NCI-H748 treated with DMSO at 0.1 percent for 48 hours (cell line): ENCODE data around the gene MAD1L1.
A peak's percentile ranks its signal among the peaks of the same experiment; 100 is the strongest.
"Not testable (repeated sequence)": the region's sequence is repeated elsewhere in the genome, so short reads cannot be mapped to it uniquely, and the experiment has no call there.

Experiments used
- DNase-seq: peaks from one replicate; lab custom pipeline; 2025; lab: John Stamatoyannopoulos, UW

The MAD1L1 gene

GRCh38 chr7:1971946-1972654 is 260.6 kb downstream of the MAD1L1 start:
- no peak for DNase-seq

DNA sequence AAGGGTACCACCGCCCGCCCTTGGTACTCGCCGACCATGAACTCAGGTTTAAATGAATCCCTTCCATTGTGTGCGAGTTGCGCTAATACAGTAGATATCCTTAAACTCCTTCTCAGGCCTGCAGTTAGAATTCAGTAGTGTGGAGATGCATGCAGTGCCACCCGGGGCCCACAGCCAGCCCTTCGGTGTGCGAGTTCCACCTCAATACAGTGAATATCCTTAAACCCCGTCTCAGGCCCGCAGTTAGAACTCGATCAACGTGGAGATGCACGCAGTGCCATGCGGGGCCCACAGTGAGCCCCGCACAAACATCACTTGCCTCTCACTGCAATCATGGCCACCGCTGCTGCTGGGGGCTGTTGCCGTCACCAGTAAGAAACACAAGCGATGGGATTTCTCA is 261.9 kb downstream of the MAD1L1 start:
- no peak for DNase-seq

DNA sequence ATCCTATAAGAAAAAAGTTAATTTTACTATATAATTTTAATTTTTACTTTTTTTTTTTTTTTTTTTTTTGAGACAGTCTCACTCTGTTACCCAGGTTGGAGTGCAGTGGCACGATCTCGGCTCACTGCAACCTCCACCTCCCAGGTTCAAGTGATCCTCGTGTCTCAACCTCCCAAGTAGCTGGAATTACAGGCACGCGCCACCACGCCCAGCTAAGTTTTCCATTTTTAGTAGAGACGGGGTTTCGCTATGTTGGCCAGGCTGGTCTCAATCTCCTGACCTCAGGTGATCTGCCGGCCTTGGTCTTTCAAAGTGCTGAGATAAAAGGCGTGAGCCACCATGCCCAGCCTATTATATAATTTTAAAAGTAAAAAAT is 262.5 kb downstream of the MAD1L1 start:
- not testable (repeated sequence) for DNase-seq

DNA sequence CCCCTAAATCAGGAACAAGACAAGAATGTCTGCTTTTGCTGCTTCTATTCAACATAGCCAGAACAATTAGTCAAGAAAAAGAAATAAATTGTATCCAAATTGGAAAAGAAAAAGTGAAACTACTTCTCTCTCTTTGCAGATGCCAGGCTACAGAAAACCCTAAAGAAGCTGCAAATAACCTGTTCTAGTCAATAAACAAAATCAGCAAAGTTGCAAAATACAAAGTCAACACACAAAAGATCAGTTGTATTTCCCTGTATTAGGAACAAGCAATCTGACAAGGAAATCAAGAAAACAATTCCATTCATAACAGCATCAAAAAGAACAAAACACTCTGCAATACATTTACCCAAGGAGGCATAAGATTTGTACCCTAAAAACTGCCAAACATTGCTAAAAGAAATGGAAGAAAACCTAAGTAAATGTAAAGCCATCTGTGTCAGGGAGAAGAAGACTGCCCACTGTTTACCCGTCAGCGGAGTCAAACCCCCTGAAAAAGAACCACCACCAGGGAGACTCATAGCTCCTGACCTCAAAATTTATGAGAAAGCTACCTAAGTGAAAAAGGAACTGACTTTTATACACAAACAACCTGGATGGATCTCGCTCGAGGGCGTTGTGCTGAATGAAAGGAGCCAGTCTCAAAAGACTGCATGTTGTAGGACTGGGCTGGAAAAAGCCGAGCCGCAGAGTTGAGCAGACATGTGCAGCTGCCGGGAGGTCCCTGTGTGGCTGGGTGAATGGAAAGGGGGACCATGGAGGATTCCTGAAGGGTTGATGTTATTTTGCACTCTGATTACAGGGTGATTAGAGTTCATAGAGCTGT is 263.1 kb downstream of the MAD1L1 start:
- no peak for DNase-seq

DNA sequence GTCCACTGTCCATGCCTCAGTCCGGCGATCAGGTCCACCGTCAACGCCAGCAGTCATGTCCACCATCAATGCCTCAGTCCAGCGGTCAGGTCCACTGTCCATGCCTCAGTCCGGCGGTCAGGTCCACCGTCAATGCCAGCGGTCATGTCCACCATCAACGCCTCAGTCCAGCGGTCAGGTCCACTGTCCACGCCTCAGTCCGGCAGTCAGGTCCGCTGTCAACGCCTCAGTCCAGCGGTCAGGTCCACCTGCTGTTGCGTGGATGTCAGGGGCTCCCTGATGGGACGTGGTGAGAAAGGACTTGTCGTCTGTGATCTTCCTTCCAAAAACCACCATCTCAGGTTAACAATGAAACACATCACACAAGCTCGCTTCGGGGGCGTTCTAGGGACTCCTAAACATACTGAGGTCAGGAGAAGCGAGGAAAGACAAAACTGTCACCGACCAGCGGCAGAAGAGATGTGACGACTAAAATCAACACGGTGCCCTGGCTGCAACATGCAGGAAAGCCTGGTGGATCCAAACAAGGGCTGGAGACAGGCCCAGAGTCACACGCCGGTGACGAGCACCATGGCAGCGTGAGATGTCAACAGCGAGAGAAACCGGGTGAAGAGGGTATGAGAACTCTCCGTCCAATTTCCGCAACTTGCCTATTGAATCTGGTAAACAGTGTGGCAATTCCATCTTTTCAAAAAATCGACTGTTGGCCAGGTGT is 264.2 kb downstream of the MAD1L1 start:
- no peak for DNase-seq

- DNase-seq = no peak
Measured at GRCh38 chr7:1967512-1968396, 265.0 kb downstream of the MAD1L1 start.

DNA sequence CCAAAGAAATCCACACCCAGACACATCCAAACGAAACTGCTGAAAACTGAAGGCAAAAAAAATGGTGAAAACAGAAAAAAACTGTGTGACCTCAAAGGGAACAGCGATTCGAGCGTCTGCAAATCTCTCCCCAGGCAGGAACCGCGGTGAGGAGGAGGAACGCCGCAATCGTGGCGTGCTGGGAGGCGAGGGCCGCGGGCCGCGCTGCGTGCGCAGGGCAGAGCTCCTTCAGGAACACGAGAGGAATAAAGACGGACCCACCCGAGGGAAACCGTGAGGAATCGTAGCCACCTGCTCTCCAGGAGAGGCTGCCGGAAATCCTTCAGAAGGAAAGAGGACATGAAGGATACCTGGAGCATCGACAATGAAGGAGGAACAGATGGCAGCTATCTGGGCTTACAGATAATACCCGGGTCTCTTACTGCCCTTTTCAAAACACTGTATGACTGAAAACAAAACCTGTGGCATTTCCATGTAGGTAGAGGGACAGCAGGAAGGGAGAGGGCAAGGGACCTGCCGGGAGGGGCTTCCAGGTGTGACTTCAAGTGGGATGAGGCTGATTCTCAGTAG is 266.0 kb downstream of the MAD1L1 start:
- DNase-seq = no peak

- no peak for DNase-seq
Measured at GRCh38 chr7:1965579-1966294, 267.0 kb downstream of the MAD1L1 start.

DNA sequence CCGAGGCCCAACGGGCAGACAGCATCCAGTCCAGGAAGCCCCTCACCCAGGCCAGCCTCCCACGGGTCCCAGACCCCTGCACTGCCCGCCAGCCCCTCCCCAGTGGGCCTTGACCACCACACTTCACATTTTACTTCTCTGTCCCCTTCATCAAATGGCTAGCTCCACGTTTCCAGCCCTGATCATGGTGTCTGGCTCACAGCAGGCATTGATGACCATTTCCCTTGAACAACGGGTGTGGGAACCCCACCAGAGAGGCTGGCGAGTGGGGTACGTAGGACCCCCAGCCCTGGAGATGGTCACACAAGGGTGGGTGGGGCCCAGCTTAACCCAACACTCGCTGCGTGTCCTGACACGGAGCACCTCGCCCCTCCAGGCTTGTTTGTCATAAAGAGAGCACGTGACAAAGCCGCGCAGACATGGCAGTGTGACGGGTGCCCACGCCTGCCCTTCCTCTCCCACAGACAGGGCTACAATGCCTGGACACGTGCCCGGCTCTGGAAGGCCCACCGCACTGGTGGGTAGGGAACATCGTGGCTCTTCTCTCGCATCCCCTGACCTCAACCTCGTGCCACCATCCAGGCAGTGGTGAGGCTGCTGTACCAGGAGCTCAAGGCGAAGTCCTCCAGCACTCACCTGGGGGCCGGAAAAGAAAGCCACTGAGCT is 267.7 kb downstream of the MAD1L1 start:
- no peak for DNase-seq

DNA sequence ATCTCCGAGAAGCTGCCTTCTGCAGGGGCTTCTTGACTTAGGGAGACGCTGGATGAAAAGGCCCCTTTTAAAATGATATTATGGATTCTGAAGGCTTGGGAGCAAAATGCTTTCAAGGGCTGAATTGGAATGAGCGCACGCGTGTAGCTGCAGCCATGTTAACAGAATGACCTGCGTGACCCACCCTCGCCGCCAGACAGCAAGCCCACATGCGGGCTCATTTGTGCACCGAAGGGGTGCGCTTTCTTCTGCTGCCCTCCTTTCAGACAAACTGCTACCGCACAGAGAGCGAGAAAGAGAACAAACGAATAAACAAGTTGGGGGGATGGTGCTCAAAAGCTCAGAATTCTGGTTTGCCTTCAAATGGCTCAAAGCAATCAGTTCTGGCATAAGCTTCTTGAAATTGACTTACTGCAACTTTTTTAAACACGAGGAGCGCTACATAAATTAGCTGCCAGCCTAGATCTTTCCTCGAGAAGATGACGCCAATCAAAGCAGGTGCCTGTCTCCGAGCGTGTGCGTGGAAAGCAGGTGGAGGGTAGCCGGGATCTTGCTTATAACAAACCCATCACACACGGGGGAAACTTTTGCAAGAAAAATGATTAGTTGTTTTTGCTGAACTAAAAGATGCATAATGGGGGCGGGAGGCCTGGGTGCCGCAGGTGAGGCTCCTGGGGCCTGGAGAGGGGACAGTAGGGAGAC is 268.4 kb downstream of the MAD1L1 start:
- DNase-seq = no peak

DNA sequence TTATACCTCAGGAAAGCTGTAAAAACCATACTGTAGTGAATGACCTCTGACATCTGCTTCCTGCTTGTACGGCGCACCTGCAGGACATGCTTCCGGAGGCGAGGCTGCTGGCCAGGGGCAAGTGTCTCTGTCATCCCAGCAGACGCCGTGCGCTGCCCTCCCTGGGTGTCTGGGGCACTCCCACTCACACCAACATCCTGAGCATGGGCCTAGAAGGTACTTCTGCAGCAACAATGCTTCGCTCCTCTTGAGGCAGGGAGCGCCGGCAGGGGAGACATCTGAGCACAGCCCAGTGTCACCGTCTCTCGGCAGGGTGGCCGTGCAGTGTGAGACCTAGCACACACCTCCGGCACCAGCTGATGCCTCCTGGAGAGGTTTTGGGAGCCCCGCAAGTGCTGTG is 269.2 kb downstream of the MAD1L1 start:
- DNase-seq = peak; percentile 13

DNA sequence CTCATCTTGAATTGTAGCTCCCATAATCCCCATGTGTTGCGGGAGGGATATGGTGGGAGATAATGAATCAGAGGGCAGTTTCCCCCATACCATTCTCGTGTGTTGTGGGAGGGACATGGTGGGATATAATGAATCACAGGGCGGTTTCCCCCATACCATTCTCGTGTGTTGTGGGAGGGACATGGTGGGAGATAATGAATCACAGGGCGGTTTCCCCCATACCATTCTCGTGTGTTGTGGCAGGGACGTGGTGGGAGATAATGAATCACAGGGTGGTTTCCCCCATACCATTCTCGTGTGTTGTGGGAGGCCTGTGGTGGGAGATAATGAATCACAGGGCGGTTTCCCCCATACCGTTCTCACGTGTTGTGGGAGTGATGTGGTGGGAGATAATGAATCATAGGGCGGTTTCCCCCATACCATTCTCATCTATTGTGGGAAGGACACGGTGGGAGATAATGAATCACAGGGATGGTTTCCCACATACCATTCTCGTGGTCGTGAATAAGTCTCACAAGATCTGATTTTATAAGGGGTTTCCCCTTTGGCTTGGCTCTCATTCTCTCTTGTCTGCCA is 271.0 kb downstream of the MAD1L1 start:
- no peak for DNase-seq

DNA sequence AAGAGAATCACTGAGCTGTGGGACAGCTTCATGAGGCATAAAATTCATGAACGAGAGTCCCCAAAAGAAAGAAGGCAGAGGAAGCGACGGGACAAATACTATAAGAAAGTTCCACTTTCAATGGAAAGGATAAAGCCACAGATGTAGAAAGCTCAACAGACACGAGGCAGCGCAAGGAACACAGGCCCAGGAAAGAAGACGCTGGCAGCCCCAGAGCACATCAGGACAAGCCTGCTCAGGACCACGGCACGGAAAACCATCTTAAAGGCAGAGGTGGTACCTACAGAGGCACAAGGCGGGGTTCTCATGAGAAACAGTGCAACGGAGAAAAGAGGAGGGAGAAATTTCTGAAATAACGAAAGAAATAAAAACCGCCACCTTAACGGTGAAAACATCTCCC is 273.4 kb downstream of the MAD1L1 start:
- DNase-seq = no peak

DNA sequence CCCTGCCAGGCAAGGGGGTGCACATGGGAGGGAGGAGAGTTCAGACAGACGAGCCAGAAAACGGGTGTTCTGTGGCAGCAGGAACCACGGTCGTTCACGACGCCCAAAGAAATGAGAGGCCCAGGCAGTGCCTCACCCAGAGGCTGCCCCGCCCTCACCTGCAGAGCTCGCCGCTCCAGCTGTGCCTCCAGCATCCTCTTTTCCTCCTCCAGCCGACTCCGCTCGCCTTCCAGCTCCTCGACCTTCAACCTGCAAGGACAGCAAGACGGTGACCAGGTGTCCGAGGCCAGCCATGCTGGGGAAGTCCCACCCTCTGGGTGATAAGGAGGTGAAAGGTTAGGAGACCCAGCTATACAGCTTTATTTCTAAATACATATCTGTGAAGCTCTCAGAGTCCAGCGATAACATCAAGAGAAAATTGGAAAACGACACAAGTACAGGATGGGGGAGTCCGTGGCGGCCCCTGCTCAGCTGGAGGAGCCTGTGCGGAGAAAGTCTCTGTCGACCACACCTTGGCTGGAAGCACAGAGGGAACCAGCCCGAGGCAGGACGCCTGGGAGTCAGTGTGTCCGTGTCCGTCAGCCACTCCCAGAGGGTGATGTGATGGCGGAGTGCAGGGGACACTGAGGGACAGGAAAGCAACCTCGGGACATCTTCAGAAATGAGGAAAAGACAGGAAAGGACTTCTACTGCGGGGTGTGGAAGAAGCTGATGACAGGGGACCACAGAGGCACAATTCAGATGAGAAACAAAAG is 275.1 kb downstream of the MAD1L1 start:
- DNase-seq = no peak

DNA sequence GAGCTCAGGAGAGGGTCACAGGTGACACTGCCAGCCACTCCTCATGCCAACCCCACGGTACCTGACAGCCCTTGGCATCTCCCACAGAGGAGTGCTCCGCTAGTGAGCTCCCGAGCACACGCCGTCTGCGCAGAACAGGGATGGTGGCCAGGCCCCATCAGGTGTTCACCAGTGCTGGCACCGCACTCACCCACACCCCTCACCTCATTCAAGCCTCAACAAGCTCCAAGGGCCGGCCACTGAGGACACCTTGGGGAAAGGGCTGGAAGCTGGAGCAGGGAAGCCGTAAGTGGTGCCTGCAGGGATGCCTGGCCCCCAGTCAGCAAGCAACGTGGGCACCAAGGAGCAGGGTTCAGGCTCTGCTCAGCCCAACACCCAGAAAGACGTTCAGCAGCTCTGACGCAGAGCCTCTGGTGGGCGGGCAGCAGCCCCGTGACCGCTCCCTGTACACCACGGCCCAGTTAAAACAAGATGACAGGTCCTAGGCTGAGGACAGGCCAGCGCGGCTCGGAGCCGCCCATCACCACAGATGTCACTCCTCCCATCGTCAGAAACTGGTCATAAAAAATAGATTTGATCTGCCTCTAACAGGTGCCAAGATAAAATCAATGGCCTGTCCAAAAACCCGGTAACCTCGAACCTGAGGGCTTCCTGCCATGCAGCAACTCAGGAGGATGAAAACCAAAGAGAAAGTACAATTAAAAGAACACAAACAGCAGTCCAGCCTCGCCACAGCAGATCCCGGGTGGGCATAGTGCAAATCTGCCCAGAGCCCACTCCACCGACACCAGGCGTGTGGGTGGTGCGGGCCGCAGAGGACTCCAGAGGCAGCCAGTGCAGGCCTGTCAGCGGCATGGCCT is 275.9 kb downstream of the MAD1L1 start:
- no peak for DNase-seq

- no peak for DNase-seq
Measured at GRCh38 chr7:1956141-1956540, 276.6 kb downstream of the MAD1L1 start.

GRCh38 chr7:1954366-1955004 is 278.3 kb downstream of the MAD1L1 start:
- no peak for DNase-seq
